PFSK-1 (cell line): ENCODE measurements around the gene TMEM120B.

Source experiments
- FOXP2 ChIP-seq: optimal IDR thresholded peaks from 2 replicates; pipeline ENCODE3; 2011; ENCODE audit warnings: borderline replicate concordance, control low read depth, inconsistent platforms; ENCODE audit not compliant: insufficient read depth; ENCODE audit errors: extremely low read length, extremely low read depth
- POLR2AphosphoS5 ChIP-seq: IDR thresholded peaks from 2 replicates; pipeline ENCODE4 v1.6.1; 2012; ENCODE audit warnings: low read depth, mild to moderate bottlenecking, control low read depth, low read length, moderate library complexity
- REST ChIP-seq, 2 experiments: IDR thresholded peaks; 2 replicates each; pipeline versions ENCODE4 v1.6.1 to v1.8.0; 2011 to 2012; ENCODE audit warnings: low read depth in 2 of 2, low read length in 2 of 2, control low read depth in 1 of 2, inconsistent platforms in 1 of 2, mild to moderate bottlenecking in 1 of 2, moderate library complexity in 1 of 2; ENCODE audit not compliant: insufficient read depth in 1 of 2
- SIN3A ChIP-seq: IDR thresholded peaks from 2 replicates; pipeline ENCODE4 v1.6.1; 2012; ENCODE audit warnings: mild to moderate bottlenecking, low read length, moderate library complexity, borderline replicate concordance; ENCODE audit not compliant: insufficient read depth
- TAF1 ChIP-seq: IDR thresholded peaks from 2 replicates; pipeline ENCODE4 v1.6.1; 2012; ENCODE audit warnings: low read length, control low read depth, borderline replicate concordance; ENCODE audit not compliant: insufficient read depth

The TMEM120B gene

GRCh38 chr12:121787063-121788025, 74.8 kb downstream of the TMEM120B start:
- TF ChIP-seq REST (IDR thresholded peaks at IDR 0.05; ENCODE audit: insufficient read depth in 1 of 2, low read depth in 2 of 2, low read length in 2 of 2) (no peak), SIN3A (no peak), FOXP2 (no peak), TAF1 (no peak), POLR2AphosphoS5 (no peak)

- TF ChIP-seq SIN3A (no peak), TAF1 (no peak), POLR2AphosphoS5 (no peak), FOXP2 (no peak), REST (IDR thresholded peaks at IDR 0.05; ENCODE audit: insufficient read depth in 1 of 2, low read depth in 2 of 2, low read length in 2 of 2) (no peak)
Observed at GRCh38 chr12:121788176-121788818, 75.7 kb downstream of the TMEM120B start.

GRCh38 chr12:121789233-121789781, 76.8 kb downstream of the TMEM120B start:
- TF ChIP-seq REST (IDR thresholded peaks at IDR 0.05; ENCODE audit: insufficient read depth in 1 of 2, low read depth in 2 of 2, low read length in 2 of 2), result no peak
- TF ChIP-seq FOXP2, result no peak
- no peak for TF ChIP-seq TAF1

GRCh38 chr12:121789800-121790728, 77.5 kb downstream of the TMEM120B start:
- TF ChIP-seq FOXP2, result no peak
- no peak for TF ChIP-seq POLR2AphosphoS5
- no peak for TF ChIP-seq TAF1
- no peak for TF ChIP-seq REST (IDR thresholded peaks at IDR 0.05; ENCODE audit: insufficient read depth in 1 of 2, low read depth in 2 of 2, low read length in 2 of 2)
- TF ChIP-seq SIN3A, result no peak
